ENCODE data around the gene ZNF547.

- no peak for TF ChIP-seq CTCF (conservative IDR thresholded peaks at IDR 0.05; ENCODE audit: low read length)
- TF ChIP-seq EZH2phosphoT487 (IDR thresholded peaks at IDR 0.05; ENCODE audit: borderline replicate concordance): no peak
Measured at GRCh38 chr19:57377498-57378146, 14.3 kb downstream of the ZNF547 start.

All from Loucy (cell line).